ENCODE data around the gene BRF1. TPM values are rescaled to one million over a fixed set of nuclear protein-coding genes. Genes with fewer than 3 reads are reported as not detected.

BRF1 gene
- total and polyA plus RNA-seq, 2 of the 13 experiments (the other 11 are each of a cell fraction or from before 2014, with no cell fraction given): 5.1 to 11.0 TPM

DNA sequence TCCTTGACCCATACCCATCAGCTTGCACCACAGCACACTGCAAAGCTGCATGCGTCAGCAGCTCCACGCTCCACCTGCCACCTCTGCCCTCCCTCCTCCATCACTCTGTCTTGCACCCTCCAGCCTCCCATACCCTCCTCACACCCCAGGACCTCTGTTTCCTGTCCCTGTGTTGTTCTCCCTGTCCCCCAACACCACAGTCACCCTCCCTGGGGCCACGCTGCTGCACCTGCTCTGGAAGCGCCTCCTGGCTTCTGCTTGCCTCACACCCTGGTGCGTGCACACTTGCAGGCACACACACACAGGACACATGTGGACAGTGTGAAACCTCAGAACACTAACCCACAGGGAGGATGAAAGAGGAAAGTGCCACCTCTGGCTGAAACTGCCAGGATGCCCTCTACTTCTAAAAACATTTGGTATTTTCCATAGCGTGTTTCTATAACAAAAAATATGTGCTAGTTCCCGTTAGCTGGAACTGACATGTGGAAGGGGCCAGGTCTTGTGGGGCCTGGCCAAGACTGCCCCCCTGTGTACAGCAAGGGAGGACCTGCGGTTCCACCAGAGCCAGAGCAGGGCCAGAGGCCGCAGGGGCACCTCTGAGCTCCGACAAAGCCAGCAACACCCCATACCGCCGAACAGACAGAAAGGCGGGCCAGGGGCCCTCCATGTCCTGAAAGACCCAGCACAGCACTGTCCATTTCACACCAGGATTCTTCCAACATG is 10.0 kb downstream of the BRF1 start:
- Histone ChIP-seq H3K9ac (ENCODE audit: insufficient read depth, low read depth, low read length) (no peak overlapping the region), H2AFZ (ENCODE audit: low read length) (no peak overlapping the region), H3K27me3 (ENCODE audit: control insufficient read depth in 1 of 2, insufficient read depth in 2 of 2, low read length in 2 of 2) (no peaks in the 10 kb centered on the region), H3K9me3 (ENCODE audit: low read length) (no peaks in the 10 kb centered on the region), H3K27ac (ENCODE audit: extremely low read length, insufficient read depth, low read length) (no peak overlapping the region), H4K20me1 (ENCODE audit: insufficient read depth, low read length) (peaks cover 3% of the 10 kb centered on the region; the same call in 1 of the 2 replicates), H3K4me1 (ENCODE audit: insufficient read depth, low read length) (no peaks in the 10 kb centered on the region), H3K4me2 (ENCODE audit: low read depth, low read length) (no peak overlapping the region), H3K4me3 (replicated peaks in 1 of 3; ENCODE audit: insufficient read depth in 1 of 3, low read depth in 2 of 3, low read length in 3 of 3) (no peak overlapping the region), H3K36me3 (replicated peaks in 1 of 2; ENCODE audit: control insufficient read depth in 1 of 2, insufficient read depth in 2 of 2, low read length in 2 of 2) (peaks cover 0 to 3% of the 10 kb centered on the region in 2 experiments; a peak in 1 of 5 replicates), H3K79me2 (ENCODE audit: insufficient read depth, low read length) (peaks cover 47% of the 10 kb centered on the region)
- FAIRE-seq: no peak
- POLR2A ChIA-PET: no interaction called here
- DNase-seq (ENCODE audit: low spot score): no peak
- TF ChIP-seq, protein P1, sequence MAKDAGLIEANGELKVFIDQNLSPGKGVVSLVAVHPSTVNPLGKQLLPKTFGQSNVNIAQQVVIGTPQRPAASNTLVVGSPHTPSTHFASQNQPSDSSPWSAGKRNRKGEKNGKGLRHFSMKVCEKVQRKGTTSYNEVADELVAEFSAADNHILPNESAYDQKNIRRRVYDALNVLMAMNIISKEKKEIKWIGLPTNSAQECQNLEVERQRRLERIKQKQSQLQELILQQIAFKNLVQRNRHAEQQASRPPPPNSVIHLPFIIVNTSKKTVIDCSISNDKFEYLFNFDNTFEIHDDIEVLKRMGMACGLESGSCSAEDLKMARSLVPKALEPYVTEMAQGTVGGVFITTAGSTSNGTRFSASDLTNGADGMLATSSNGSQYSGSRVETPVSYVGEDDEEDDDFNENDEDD (CRISPR knock-in tag; IDR thresholded peaks at IDR 0.05; ENCODE audit: borderline replicate concordance): no peak
- no peak for TF ChIP-seq PHB2 (IDR thresholded peaks at IDR 0.05; ENCODE audit: partially characterized antibody)
- TF ChIP-seq ZKSCAN5 (CRISPR knock-in tag; IDR thresholded peaks at IDR 0.05): no peak
- 0 out of 2 replicates have a peak, but pooled peaks have one; percentile 20 for TF ChIP-seq STAG1 (CRISPR knock-in tag; IDR thresholded peaks at IDR 0.05)
- TF ChIP-seq ISL2 (CRISPR knock-in tag; IDR thresholded peaks at IDR 0.05): no peak
- TF ChIP-seq, protein P2, sequence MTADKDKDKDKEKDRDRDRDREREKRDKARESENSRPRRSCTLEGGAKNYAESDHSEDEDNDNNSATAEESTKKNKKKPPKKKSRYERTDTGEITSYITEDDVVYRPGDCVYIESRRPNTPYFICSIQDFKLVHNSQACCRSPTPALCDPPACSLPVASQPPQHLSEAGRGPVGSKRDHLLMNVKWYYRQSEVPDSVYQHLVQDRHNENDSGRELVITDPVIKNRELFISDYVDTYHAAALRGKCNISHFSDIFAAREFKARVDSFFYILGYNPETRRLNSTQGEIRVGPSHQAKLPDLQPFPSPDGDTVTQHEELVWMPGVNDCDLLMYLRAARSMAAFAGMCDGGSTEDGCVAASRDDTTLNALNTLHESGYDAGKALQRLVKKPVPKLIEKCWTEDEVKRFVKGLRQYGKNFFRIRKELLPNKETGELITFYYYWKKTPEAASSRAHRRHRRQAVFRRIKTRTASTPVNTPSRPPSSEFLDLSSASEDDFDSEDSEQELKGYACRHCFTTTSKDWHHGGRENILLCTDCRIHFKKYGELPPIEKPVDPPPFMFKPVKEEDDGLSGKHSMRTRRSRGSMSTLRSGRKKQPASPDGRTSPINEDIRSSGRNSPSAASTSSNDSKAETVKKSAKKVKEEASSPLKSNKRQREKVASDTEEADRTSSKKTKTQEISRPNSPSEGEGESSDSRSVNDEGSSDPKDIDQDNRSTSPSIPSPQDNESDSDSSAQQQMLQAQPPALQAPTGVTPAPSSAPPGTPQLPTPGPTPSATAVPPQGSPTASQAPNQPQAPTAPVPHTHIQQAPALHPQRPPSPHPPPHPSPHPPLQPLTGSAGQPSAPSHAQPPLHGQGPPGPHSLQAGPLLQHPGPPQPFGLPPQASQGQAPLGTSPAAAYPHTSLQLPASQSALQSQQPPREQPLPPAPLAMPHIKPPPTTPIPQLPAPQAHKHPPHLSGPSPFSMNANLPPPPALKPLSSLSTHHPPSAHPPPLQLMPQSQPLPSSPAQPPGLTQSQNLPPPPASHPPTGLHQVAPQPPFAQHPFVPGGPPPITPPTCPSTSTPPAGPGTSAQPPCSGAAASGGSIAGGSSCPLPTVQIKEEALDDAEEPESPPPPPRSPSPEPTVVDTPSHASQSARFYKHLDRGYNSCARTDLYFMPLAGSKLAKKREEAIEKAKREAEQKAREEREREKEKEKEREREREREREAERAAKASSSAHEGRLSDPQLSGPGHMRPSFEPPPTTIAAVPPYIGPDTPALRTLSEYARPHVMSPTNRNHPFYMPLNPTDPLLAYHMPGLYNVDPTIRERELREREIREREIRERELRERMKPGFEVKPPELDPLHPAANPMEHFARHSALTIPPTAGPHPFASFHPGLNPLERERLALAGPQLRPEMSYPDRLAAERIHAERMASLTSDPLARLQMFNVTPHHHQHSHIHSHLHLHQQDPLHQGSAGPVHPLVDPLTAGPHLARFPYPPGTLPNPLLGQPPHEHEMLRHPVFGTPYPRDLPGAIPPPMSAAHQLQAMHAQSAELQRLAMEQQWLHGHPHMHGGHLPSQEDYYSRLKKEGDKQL (CRISPR knock-in tag; IDR thresholded peaks at IDR 0.05; ENCODE audit: low read depth): no peak
- TF ChIP-seq ZNF274 (CRISPR knock-in tag; IDR thresholded peaks at IDR 0.05): no peak
- no peak for TF ChIP-seq ONECUT2 (CRISPR knock-in tag; IDR thresholded peaks at IDR 0.05)
- TF ChIP-seq, protein P3, sequence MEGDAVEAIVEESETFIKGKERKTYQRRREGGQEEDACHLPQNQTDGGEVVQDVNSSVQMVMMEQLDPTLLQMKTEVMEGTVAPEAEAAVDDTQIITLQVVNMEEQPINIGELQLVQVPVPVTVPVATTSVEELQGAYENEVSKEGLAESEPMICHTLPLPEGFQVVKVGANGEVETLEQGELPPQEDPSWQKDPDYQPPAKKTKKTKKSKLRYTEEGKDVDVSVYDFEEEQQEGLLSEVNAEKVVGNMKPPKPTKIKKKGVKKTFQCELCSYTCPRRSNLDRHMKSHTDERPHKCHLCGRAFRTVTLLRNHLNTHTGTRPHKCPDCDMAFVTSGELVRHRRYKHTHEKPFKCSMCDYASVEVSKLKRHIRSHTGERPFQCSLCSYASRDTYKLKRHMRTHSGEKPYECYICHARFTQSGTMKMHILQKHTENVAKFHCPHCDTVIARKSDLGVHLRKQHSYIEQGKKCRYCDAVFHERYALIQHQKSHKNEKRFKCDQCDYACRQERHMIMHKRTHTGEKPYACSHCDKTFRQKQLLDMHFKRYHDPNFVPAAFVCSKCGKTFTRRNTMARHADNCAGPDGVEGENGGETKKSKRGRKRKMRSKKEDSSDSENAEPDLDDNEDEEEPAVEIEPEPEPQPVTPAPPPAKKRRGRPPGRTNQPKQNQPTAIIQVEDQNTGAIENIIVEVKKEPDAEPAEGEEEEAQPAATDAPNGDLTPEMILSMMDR (CRISPR knock-in tag; IDR thresholded peaks at IDR 0.05): peak; percentile 38
- TF ChIP-seq AKAP8 (CRISPR knock-in tag; IDR thresholded peaks at IDR 0.05): no peak
- TF ChIP-seq ZNF33B (CRISPR knock-in tag; IDR thresholded peaks at IDR 0.05): no peak
- TF ChIP-seq ZNF75D (CRISPR knock-in tag; IDR thresholded peaks at IDR 0.05; ENCODE audit: borderline replicate concordance): no peak
- peak; percentile 46 for ATAC-seq
- BruUV-seq (replicated peaks): no TSS peak
- in situ Hi-C loops (cut with HindIII; ENCODE audit: extremely low pct_ligation_motif_present, low pct_unique_long_range_greater_than_20kb) (no loop called here), intact Hi-C loops (cut with micrococcal nuclease; ENCODE audit: unreplicated experiment) (no loop called here)
- CTCF ChIA-PET (ENCODE audit: low intra/inter-chr PET ratio, low total read pairs): no interaction called here
- WGBS (ENCODE audit: low lambda C conversion rate): 94% methylated on average over 8 of the region's 13 CpGs

All from HepG2 (cell line).